ENCODE measurements around the gene ENOX1. TPM values are rescaled to one million over a fixed set of nuclear protein-coding genes. Genes with fewer than 3 reads are reported as not detected.

The ENOX1 gene
- total and polyA plus RNA-seq, 2 of the 13 experiments (the other 11 are each of a cell fraction or from before 2014, with no cell fraction given): not detected

DNA sequence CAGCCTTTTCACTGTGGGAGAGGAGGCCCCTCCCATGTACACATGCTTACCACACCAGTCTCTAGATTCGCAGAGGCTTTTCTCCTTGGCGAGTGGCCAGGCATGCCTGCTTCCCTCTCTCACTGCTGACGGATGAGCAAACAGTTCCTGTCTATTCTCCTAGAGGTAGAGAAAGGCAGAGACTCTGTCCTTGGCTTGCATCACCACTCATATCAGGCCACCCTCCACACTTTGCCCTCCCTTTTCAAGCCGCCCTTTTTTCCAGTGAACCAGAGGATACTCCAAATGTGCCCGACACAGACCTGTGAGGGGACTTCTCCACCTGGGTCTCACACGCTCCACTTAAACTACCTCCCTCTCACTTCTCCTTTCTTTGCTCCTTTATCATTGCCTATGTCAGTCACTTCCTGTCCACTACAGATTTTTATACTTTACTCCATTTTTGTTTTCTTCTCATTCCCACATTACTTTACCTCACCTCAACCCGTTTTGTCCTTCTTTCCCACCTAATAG lies 478.8 kb downstream of the ENOX1 start (continued):
- TF ChIP-seq, protein P1, sequence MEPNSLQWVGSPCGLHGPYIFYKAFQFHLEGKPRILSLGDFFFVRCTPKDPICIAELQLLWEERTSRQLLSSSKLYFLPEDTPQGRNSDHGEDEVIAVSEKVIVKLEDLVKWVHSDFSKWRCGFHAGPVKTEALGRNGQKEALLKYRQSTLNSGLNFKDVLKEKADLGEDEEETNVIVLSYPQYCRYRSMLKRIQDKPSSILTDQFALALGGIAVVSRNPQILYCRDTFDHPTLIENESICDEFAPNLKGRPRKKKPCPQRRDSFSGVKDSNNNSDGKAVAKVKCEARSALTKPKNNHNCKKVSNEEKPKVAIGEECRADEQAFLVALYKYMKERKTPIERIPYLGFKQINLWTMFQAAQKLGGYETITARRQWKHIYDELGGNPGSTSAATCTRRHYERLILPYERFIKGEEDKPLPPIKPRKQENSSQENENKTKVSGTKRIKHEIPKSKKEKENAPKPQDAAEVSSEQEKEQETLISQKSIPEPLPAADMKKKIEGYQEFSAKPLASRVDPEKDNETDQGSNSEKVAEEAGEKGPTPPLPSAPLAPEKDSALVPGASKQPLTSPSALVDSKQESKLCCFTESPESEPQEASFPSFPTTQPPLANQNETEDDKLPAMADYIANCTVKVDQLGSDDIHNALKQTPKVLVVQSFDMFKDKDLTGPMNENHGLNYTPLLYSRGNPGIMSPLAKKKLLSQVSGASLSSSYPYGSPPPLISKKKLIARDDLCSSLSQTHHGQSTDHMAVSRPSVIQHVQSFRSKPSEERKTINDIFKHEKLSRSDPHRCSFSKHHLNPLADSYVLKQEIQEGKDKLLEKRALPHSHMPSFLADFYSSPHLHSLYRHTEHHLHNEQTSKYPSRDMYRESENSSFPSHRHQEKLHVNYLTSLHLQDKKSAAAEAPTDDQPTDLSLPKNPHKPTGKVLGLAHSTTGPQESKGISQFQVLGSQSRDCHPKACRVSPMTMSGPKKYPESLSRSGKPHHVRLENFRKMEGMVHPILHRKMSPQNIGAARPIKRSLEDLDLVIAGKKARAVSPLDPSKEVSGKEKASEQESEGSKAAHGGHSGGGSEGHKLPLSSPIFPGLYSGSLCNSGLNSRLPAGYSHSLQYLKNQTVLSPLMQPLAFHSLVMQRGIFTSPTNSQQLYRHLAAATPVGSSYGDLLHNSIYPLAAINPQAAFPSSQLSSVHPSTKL (CRISPR knock-in tag; IDR thresholded peaks at IDR 0.05): peak; percentile 45; the same call in 1 of the 2 replicates
- TF ChIP-seq GABPB1 (CRISPR knock-in tag; IDR thresholded peaks at IDR 0.05): peak; percentile 38; the same call in 1 of the 2 replicates
- 0 out of 2 replicates have a peak, but pooled peaks have one; percentile 24 for TF ChIP-seq HMG20A (CRISPR knock-in tag; IDR thresholded peaks at IDR 0.05; ENCODE audit: borderline replicate concordance)
- no peak for TF ChIP-seq DR1 (CRISPR knock-in tag; IDR thresholded peaks at IDR 0.05)
- TF ChIP-seq RBM22 (optimal IDR thresholded peaks at IDR 0.05; ENCODE audit: low read length): no peak
- TF ChIP-seq ZNF292 (CRISPR knock-in tag; IDR thresholded peaks at IDR 0.05; ENCODE audit: borderline replicate concordance, low read depth): no peak
- no peak for TF ChIP-seq ZNF326 (CRISPR knock-in tag; IDR thresholded peaks at IDR 0.05; ENCODE audit: borderline replicate concordance)
- no peak for TF ChIP-seq ZNF296 (CRISPR knock-in tag; conservative IDR thresholded peaks at IDR 0.05)
- TF ChIP-seq SOX13 (IDR thresholded peaks at IDR 0.05): no peak
- TF ChIP-seq SOX13 (CRISPR knock-in tag; conservative IDR thresholded peaks at IDR 0.05 in 1 of 2, IDR thresholded peaks at IDR 0.05 in 1 of 2): peak in 1 of 2 experiments; percentile 15; a peak in 1 of 4 replicates
- TF ChIP-seq HDAC1 (CRISPR knock-in tag; IDR thresholded peaks at IDR 0.05): no peak
- TF ChIP-seq, protein P2, sequence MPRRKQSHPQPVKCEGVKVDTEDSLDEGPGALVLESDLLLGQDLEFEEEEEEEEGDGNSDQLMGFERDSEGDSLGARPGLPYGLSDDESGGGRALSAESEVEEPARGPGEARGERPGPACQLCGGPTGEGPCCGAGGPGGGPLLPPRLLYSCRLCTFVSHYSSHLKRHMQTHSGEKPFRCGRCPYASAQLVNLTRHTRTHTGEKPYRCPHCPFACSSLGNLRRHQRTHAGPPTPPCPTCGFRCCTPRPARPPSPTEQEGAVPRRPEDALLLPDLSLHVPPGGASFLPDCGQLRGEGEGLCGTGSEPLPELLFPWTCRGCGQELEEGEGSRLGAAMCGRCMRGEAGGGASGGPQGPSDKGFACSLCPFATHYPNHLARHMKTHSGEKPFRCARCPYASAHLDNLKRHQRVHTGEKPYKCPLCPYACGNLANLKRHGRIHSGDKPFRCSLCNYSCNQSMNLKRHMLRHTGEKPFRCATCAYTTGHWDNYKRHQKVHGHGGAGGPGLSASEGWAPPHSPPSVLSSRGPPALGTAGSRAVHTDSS (CRISPR knock-in tag; conservative IDR thresholded peaks at IDR 0.05): no peak
- TF ChIP-seq ZFP82 (CRISPR knock-in tag; IDR thresholded peaks at IDR 0.05; ENCODE audit: borderline replicate concordance): no peak
- TF ChIP-seq MTERF4 (CRISPR knock-in tag; IDR thresholded peaks at IDR 0.05): no peak
- TF ChIP-seq SALL1 (CRISPR knock-in tag; IDR thresholded peaks at IDR 0.05): peak; percentile 41; the same call in 1 of the 2 replicates
- TF ChIP-seq ZNF574 (CRISPR knock-in tag; IDR thresholded peaks at IDR 0.05): no peak
- TF ChIP-seq POGZ (CRISPR knock-in tag; IDR thresholded peaks at IDR 0.05): peak; percentile 41; the same call in 1 of the 2 replicates
- TF ChIP-seq ZSCAN21 (CRISPR knock-in tag; IDR thresholded peaks at IDR 0.05; ENCODE audit: borderline replicate concordance): no peak
- TF ChIP-seq SIN3B (IDR thresholded peaks at IDR 0.05; ENCODE audit: low read length): no peak
- TF ChIP-seq, protein P3, sequence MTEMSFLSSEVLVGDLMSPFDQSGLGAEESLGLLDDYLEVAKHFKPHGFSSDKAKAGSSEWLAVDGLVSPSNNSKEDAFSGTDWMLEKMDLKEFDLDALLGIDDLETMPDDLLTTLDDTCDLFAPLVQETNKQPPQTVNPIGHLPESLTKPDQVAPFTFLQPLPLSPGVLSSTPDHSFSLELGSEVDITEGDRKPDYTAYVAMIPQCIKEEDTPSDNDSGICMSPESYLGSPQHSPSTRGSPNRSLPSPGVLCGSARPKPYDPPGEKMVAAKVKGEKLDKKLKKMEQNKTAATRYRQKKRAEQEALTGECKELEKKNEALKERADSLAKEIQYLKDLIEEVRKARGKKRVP (CRISPR knock-in tag; IDR thresholded peaks at IDR 0.05): peak in 1 of 2 experiments; percentile 69; a peak in 1 of 4 replicates

All from HepG2 (cell line).